Measurements from ENCODE around the gene OSBPL1A.

Gene OSBPL1A

DNA sequence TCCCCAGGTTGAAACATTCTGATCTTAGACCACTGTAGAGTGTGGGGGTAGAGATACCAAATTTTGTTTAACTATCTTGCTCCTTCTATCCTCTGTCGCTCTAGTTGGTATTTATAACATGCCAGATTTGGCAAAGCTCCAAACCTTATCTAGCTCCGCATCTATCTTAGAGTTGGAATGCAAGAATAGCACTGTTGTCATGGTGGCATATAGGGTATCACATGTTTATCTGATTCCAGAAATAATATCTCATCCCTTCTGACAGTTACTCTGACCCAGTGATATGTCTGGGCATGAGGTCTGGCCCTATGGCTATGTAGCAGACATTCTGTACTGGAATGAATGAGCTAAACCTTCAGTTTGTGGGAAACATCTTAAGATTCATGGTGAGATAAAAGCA, 207.0 kb downstream of the OSBPL1A start:
- Histone ChIP-seq H3K36me3 (ENCODE audit: control insufficient read depth, insufficient read depth, low read length) (no peaks in the 10 kb centered on the region), H3K4me3 (replicated peaks; ENCODE audit: low read depth, low read length) (no peak overlapping the region), H3K27me3 (replicated peaks; ENCODE audit: control insufficient read depth, insufficient read depth, low read length) (peaks cover 2% of the 10 kb centered on the region; the same call in 1 of the 2 replicates)
- no peak for DNase-seq (ENCODE audit: extremely low read depth, insufficient read length)
- TF ChIP-seq, protein P1, sequence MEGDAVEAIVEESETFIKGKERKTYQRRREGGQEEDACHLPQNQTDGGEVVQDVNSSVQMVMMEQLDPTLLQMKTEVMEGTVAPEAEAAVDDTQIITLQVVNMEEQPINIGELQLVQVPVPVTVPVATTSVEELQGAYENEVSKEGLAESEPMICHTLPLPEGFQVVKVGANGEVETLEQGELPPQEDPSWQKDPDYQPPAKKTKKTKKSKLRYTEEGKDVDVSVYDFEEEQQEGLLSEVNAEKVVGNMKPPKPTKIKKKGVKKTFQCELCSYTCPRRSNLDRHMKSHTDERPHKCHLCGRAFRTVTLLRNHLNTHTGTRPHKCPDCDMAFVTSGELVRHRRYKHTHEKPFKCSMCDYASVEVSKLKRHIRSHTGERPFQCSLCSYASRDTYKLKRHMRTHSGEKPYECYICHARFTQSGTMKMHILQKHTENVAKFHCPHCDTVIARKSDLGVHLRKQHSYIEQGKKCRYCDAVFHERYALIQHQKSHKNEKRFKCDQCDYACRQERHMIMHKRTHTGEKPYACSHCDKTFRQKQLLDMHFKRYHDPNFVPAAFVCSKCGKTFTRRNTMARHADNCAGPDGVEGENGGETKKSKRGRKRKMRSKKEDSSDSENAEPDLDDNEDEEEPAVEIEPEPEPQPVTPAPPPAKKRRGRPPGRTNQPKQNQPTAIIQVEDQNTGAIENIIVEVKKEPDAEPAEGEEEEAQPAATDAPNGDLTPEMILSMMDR (IDR thresholded peaks at IDR 0.05; ENCODE audit: insufficient read depth, low read length, poor library complexity, severe bottlenecking), result no peak

DNA sequence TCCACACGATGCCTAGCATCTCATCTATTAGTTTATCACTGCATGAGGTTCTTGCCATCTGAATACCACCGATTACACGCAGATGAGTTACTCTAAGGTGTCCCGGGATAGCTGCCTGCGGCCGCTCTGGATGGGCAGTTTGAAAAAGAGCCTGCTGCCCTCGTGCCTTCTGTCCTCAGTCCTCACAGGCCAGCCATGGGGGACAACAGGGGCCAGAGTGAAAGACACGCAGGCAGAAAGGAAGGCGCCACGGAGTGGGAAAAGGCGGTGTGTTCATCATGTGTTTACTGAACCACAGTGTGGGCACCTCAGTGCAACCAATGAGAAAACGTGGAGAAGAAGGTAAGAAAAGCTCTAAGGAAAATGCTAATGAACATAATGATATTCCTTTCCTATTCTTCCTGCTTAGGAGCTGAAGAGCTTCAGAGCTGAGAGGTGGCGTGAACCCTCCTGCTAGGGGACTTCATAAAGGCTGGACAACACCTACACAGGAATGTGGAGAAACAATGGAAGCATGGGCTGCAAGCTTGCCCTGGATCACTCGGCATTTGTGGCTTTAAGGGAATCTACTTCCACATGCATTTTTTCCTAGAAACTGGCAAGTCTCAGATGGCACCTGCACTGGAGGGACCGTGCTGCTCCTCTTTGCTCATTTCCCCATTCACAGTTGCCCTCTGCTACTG, 207.8 kb downstream of the OSBPL1A start:
- TF ChIP-seq, protein P1 (IDR thresholded peaks at IDR 0.05; ENCODE audit: insufficient read depth, low read length, poor library complexity, severe bottlenecking), result no peak
- Histone ChIP-seq H3K36me3 (ENCODE audit: control insufficient read depth, insufficient read depth, low read length) (no peaks in the 10 kb centered on the region), H3K4me3 (replicated peaks; ENCODE audit: low read depth, low read length) (no peak overlapping the region), H3K27me3 (replicated peaks; ENCODE audit: control insufficient read depth, insufficient read depth, low read length) (peaks cover 2% of the 10 kb centered on the region; the same call in 1 of the 2 replicates)
- DNase-seq (ENCODE audit: extremely low read depth, insufficient read length), result no peak

DNA sequence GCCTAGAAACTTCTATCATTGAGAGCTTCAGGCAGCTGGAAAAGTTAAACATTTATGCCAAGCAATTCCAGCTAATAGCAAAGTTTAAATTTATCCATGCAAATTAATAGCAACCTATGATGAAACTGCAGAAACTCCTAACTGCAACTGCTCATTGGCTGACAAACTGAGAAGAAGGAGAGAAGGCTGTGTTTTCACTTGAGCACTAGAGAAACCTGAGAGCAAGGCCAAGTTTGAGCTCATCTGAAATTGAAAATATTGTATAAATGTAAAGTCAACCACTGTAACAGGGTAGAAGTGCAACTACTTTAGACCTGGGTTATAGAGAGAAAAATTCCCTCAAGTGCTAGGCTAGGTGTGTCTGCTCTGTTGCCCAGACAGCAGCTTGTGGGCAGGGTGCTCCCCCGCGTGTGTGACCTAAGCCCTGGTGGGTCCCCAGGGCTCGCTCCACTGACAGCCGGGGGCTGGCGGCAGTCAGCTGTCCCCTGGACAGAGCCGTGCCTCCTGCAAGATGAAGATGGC, 208.6 kb downstream of the OSBPL1A start:
- H3K36me3 ChIP-seq (ENCODE audit: control insufficient read depth, insufficient read depth, low read length), result no peaks in the 10 kb centered on the region
- H3K4me3 ChIP-seq (replicated peaks; ENCODE audit: low read depth, low read length), result no peak overlapping the region
- TF ChIP-seq, protein P1 (IDR thresholded peaks at IDR 0.05; ENCODE audit: insufficient read depth, low read length, poor library complexity, severe bottlenecking), result no peak
- peak; percentile 42 for DNase-seq (ENCODE audit: extremely low read depth, insufficient read length)
- H3K27me3 ChIP-seq (replicated peaks; ENCODE audit: control insufficient read depth, insufficient read depth, low read length), result peaks cover 2% of the 10 kb centered on the region; the same call in 1 of the 2 replicates

DNA sequence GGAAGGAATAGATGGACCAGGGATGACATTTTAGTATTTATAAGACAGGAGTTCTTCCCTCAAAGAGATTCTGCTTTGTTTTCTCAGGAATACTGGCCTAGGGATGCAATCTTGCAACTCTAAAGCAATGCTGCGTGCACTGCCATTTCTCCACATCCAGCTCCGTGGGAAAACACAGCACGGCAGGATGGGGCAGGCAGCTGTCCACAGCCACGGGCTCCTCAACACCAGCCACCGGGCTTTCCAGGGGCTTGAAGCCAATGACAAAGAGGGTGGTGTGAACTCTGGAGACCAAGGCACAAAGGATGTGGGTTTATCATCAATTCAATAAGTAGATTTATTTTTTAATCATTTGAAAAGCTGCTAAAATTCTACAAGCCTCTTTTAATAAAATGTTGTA, 209.5 kb downstream of the OSBPL1A start:
- H3K36me3 ChIP-seq (ENCODE audit: control insufficient read depth, insufficient read depth, low read length), result no peaks in the 10 kb centered on the region
- no peak for DNase-seq (ENCODE audit: extremely low read depth, insufficient read length)
- TF ChIP-seq, protein P1 (IDR thresholded peaks at IDR 0.05; ENCODE audit: insufficient read depth, low read length, poor library complexity, severe bottlenecking), result no peak
- peaks cover 2% of the 10 kb centered on the region; the same call in 1 of the 2 replicates for H3K27me3 ChIP-seq (replicated peaks; ENCODE audit: control insufficient read depth, insufficient read depth, low read length)
- no peak overlapping the region for H3K4me3 ChIP-seq (replicated peaks; ENCODE audit: low read depth, low read length)

DNA sequence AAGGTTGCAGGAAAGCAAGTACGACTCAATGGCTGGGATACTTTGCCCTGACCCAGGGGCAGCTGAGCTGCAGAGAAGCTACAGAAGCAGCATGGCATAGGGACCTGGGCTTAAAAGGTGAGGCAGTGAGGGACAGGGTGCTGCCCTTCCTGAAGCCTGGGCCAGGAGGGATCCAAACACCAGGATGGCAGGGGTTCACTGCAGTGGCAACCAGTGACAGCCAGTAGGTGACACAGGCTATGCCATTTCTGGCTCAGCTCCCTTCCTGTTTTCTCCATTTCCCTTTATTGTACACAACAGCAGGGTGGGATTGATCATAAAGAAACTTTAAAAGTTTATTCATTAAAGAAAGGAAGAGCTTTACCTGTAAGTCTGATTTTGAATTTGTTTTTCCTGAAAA, 209.9 kb downstream of the OSBPL1A start:
- Histone ChIP-seq H3K36me3 (ENCODE audit: control insufficient read depth, insufficient read depth, low read length) (no peaks in the 10 kb centered on the region), H3K4me3 (replicated peaks; ENCODE audit: low read depth, low read length) (no peak overlapping the region), H3K27me3 (replicated peaks; ENCODE audit: control insufficient read depth, insufficient read depth, low read length) (peaks cover 2% of the 10 kb centered on the region; the same call in 1 of the 2 replicates)
- TF ChIP-seq, protein P1 (IDR thresholded peaks at IDR 0.05; ENCODE audit: insufficient read depth, low read length, poor library complexity, severe bottlenecking), result no peak
- no peak for DNase-seq (ENCODE audit: extremely low read depth, insufficient read length)
